GM12892 (cell line): Measurements from ENCODE around the gene APOBEC3F.

Experiments
- POLR2A ChIP-seq: IDR thresholded peaks from 2 replicates; pipeline ENCODE4 v1.6.1; 2011; ENCODE audit warnings: low read depth, low read length, control low read depth
- POLR2AphosphoS5 ChIP-seq: IDR thresholded peaks from 2 replicates; pipeline ENCODE4 v1.6.1; 2011; ENCODE audit warnings: low read depth, low read length, control low read depth
- TAF1 ChIP-seq: IDR thresholded peaks from 2 replicates; pipeline ENCODE4 v1.6.1; 2011; ENCODE audit warnings: low read depth, mild to moderate bottlenecking, control low read depth, low read length, borderline replicate concordance

DNA sequence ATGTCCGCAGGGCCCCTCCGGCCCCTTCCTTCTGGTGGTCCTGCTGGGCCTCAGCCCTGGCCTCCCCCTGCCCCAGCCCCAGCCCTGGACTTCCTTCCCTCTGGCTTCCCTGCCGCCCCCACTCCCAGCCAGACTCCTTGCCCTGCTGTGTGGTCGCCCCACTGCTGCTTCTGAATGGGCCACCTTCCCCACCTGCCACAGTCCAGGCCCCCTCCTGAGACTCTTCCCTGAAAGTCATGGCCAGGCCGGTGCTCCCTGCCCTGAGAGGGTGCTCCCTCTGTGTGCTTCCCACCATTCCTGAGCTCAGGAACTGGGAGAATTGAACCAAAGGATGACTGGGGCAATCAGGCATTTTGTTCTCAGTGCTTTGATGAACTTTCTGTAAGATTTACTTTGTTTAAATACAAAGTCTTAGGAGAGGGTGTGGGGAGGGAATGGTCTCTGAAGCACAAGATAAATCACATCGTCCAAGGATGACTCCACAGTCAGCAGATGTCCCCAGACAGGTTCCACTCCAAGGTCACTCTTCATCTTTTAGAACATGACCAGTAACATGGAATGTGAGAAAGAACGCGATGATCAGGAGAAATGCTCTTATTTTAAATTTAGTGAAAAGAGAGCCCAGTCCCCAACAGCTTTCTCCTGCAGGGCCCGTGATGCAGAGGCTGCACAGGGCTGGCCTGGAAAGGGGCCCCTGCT is 19.0 kb upstream of the APOBEC3F start:
- TF ChIP-seq POLR2AphosphoS5 (no peak), POLR2A (no peak), TAF1 (no peak)
